RWPE2 (cell line): Measurements from ENCODE around the gene EYA4.

ENCODE experiments used
- ATAC-seq: fragments of 200-7000 bp; cut with Tn5 transposase; 3 replicates; pipeline ENCODE4 v1.9.1; 2021; ENCODE audit warnings: low read depth
- DNase-seq: peaks from one replicate; pipeline ENCODE4 v3.0.0-alpha.2; 2020; ENCODE audit warnings: low spot score
- H3K27ac ChIP-seq: fragments of 450-650 bp; 2 replicates; pipeline ENCODE4 v1.5.1; 2017; ENCODE audit warnings: mild to moderate bottlenecking; ENCODE audit not compliant: poor library complexity, severe bottlenecking
- H3K27me3 ChIP-seq: fragments of 250-450 bp; sonication (Bioruptor Pico); 2 replicates; pipeline ENCODE4 v1.5.1; 2021; ENCODE audit warnings: mild to moderate bottlenecking, moderate library complexity; ENCODE audit not compliant: insufficient read depth, poor library complexity, severe bottlenecking
- H3K36me3 ChIP-seq: fragments of 250-450 bp; sonication (Bioruptor Pico); 2 replicates; pipeline ENCODE4 v1.5.1; 2020; ENCODE audit warnings: low read depth, mild to moderate bottlenecking, moderate library complexity
- H3K4me1 ChIP-seq: fragments of 250-450 bp; sonication (Bioruptor Pico); 2 replicates; pipeline ENCODE4 v1.5.1; 2021; ENCODE audit warnings: mild to moderate bottlenecking, moderate library complexity; ENCODE audit not compliant: insufficient read depth, poor library complexity, severe bottlenecking
- H3K4me3 ChIP-seq: fragments of 250-450 bp; sonication (Bioruptor Pico); 2 replicates; pipeline ENCODE4 v1.5.1; 2021; ENCODE audit warnings: mild to moderate bottlenecking, moderate library complexity; ENCODE audit not compliant: severe bottlenecking
- H3K9me3 ChIP-seq: fragments of 250-450 bp; sonication (Bioruptor Pico); 2 replicates; pipeline ENCODE4 v1.5.1; 2021; ENCODE audit warnings: mild to moderate bottlenecking, moderate library complexity; ENCODE audit not compliant: severe bottlenecking
- CTCF ChIP-seq: fragments of 450-650 bp; IDR thresholded peaks from one replicate; pipeline ENCODE4 v1.5.1; 2017; ENCODE audit warnings: mild to moderate bottlenecking, moderate library complexity; ENCODE audit not compliant: poor library complexity, severe bottlenecking

Gene EYA4

GRCh38 chr6:133353061-133353460 is 111.9 kb downstream of the EYA4 start:
- Histone ChIP-seq H3K27me3 (no peaks in the 10 kb centered on the region), H3K9me3 (no peaks in the 10 kb centered on the region), H3K36me3 (no peaks in the 10 kb centered on the region), H3K4me1 (peaks cover 4% of the 10 kb centered on the region), H3K4me3 (no peak overlapping the region), H3K27ac (no peak overlapping the region)
- no peak for TF ChIP-seq CTCF
- no peak for DNase-seq
- no peak for ATAC-seq

- no peak for TF ChIP-seq CTCF
- no peak for ATAC-seq
- Histone ChIP-seq H3K4me1 (peaks cover 4% of the 10 kb centered on the region), H3K27me3 (no peaks in the 10 kb centered on the region), H3K36me3 (no peaks in the 10 kb centered on the region), H3K27ac (no peak overlapping the region), H3K4me3 (no peak overlapping the region), H3K9me3 (no peaks in the 10 kb centered on the region)
- no peak for DNase-seq
These were observed 114.8 kb downstream of the EYA4 start for GRCh38 chr6:133355922-133356321.

GRCh38 chr6:133358574-133359150 is 117.5 kb downstream of the EYA4 start:
- Histone ChIP-seq H3K27ac (no peak overlapping the region), H3K4me1 (no peaks in the 10 kb centered on the region), H3K9me3 (no peaks in the 10 kb centered on the region), H3K36me3 (no peaks in the 10 kb centered on the region), H3K27me3 (no peaks in the 10 kb centered on the region), H3K4me3 (no peak overlapping the region)
- no peak for DNase-seq
- no peak for TF ChIP-seq CTCF
- ATAC-seq: no peak

GRCh38 chr6:133359256-133359655 is 118.1 kb downstream of the EYA4 start:
- no peaks in the 10 kb centered on the region for H3K36me3 ChIP-seq
- no peak for TF ChIP-seq CTCF
- no peak overlapping the region for H3K4me3 ChIP-seq
- H3K27me3 ChIP-seq: no peaks in the 10 kb centered on the region
- no peak for DNase-seq
- H3K27ac ChIP-seq: no peak overlapping the region
- no peaks in the 10 kb centered on the region for H3K9me3 ChIP-seq
- ATAC-seq: no peak
- H3K4me1 ChIP-seq: no peaks in the 10 kb centered on the region

- H3K27me3 ChIP-seq: no peaks in the 10 kb centered on the region
- H3K9me3 ChIP-seq: no peaks in the 10 kb centered on the region
- no peak overlapping the region for H3K27ac ChIP-seq
- ATAC-seq (no peak), DNase-seq (no peak)
- no peak for TF ChIP-seq CTCF
- no peaks in the 10 kb centered on the region for H3K4me1 ChIP-seq
- no peak overlapping the region for H3K4me3 ChIP-seq
- no peaks in the 10 kb centered on the region for H3K36me3 ChIP-seq
These were observed 118.6 kb downstream of the EYA4 start for GRCh38 chr6:133359760-133360159.
